LNCaP clone FGC (cell line): Measurements from ENCODE around the gene TAF5.
A peak's percentile ranks its signal among the peaks of the same experiment; 100 is the strongest.

Experiments used
- DNase-seq: peaks from one replicate; pipeline ENCODE4 v3.0.0-alpha.2; 2011; ENCODE audit warnings: low read depth
- H3K4me3 ChIP-seq: 2 replicates; pipeline ENCODE4 v1.5.1; 2011; ENCODE audit warnings: mild to moderate bottlenecking, low read depth, low read length, control low read depth
- CTCF ChIP-seq: IDR thresholded peaks from 2 replicates; pipeline ENCODE4 v1.5.1; 2012; ENCODE audit warnings: mild to moderate bottlenecking; ENCODE audit not compliant: control insufficient read depth, insufficient read depth; ENCODE audit errors: extremely low read depth

The TAF5 gene

DNA sequence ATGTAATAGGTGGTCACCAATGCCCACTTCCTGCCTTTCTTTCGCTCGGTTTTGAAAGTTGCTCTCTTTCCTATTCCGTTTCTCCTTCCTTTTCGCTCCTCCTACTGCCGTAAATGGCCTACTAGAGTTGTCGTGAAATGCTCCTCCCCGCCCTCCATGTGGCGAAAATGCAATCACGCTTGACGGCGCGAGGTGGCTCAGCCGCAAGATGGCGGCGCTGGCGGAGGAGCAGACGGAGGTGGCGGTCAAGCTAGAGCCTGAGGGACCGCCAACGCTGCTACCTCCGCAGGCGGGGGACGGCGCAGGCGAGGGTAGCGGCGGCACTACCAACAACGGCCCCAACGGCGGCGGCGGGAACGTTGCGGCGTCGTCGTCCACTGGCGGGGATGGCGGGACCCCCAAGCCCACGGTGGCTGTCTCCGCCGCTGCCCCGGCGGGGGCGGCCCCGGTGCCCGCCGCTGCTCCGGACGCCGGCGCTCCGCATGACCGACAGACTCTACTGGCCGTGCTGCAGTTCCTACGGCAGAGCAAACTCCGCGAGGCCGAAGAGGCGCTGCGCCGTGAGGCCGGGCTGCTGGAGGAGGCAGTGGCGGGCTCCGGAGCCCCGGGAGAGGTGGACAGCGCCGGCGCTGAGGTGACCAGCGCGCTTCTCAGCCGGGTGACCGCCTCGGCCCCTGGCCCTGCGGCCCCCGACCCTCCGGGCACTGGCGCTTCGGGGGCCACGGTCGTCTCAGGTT, at the start of gene TAF5:
TAF5 (plus strand) TSS at position 195 of the 737 bp plus-strand sequence; CDS start at position 209, 14 bp downstream.
- peak; percentile 90 for DNase-seq
- no peak for TF ChIP-seq CTCF
- peak within 1 kb of the TSS; percentile 87 for H3K4me3 ChIP-seq

GRCh38 chr10:103327906-103328305, 39.9 kb upstream of the TAF5 start:
- TF ChIP-seq CTCF, result no peak
- H3K4me3 ChIP-seq, result no peak overlapping the region
- no peak for DNase-seq

GRCh38 chr10:103333934-103334520, 33.7 kb upstream of the TAF5 start:
- TF ChIP-seq CTCF, result peak; percentile 66
- no peak for DNase-seq
- H3K4me3 ChIP-seq, result no peak overlapping the region

DNA sequence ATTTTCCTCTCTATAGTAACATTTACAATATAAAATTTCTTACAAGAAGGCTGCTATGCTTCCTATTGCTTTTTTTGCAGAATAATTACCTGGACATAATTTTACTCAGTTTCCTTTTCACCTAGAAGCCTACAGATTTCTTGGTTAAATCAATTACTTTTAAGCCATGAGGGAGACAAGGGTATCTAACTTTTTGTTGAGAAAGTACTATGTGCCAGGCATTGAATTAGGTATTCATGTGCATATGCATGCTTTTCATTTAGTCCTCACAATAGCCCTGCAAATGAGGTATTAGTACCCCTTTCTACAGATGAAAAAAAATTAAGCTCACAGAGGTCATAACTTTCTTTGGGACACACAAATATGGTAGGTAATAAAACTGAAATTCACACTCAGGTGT, 33.2 kb upstream of the TAF5 start:
- no peak for DNase-seq
- no peak for TF ChIP-seq CTCF

DNA sequence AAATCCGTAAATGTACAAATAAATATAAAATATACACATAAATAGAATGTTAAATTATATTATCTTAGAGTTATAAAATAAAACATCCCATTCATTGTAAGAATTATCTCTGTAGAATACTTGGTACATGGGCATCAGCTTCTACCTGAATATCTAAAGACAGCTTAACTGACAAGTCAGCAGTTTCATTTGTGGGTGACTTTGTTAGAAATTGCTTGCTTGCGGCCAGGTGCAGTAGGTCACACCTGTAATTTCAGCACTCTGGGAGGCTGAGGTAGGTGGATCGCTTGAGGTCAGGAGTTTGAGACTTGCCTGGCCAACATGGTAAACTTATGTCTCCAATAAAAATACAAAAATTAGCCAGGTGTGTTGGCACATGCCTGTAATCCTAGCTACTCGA, 31.4 kb upstream of the TAF5 start:
- H3K4me3 ChIP-seq, result no peak overlapping the region
- no peak for DNase-seq
- no peak for TF ChIP-seq CTCF

More for the DNA sequence above, 33.2 kb upstream of the TAF5 start:
- H3K4me3 ChIP-seq, result no peak overlapping the region

DNA sequence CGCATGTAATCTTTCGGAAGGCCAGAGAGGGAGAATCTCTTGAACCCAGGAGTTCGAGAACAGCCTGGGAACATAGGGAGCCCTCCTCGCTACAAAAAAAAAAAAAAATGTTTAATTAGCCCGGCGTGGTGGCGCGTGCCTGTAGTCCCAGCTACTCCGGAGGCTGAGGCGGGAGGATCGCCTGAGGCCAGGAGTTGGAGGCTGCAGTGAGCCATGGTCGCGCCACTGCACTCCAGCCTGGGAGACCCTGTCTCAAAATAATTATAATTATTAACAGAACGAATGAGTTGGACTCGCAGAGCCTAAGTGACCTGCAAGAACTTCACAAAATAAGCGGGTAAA, 17.6 kb upstream of the TAF5 start:
- H3K4me3 ChIP-seq, result peak overlapping the region; percentile 70
- DNase-seq, result no peak
- TF ChIP-seq CTCF, result no peak
